HepG2 (cell line): Measurements from ENCODE around the gene SPATA25. TPM values are rescaled to one million over a fixed set of nuclear protein-coding genes. Genes with fewer than 3 reads are reported as not detected.

Source experiments
- AGO2 ChIP-seq: fragments of 200-400 bp; formaldehyde crosslinking; optimal IDR thresholded peaks from 2 replicates; pipeline ENCODE3; 2017; ENCODE audit warnings: mild to moderate bottlenecking, low read depth, low read length, moderate library complexity
- ARHGAP35 ChIP-seq: sonication (generic); formaldehyde crosslinking; IDR thresholded peaks from 2 replicates; pipeline ENCODE4 v1.9.0; 2022; ENCODE audit warnings: mild to moderate bottlenecking, inconsistent platforms, moderate library complexity, missing genetic modification reagents, borderline replicate concordance
- BRCA1 ChIP-seq: sonication (generic); formaldehyde crosslinking; IDR thresholded peaks from 2 replicates; pipeline ENCODE4 v1.4.0; 2020; ENCODE audit warnings: missing genetic modification reagents
- CEBPB ChIP-seq: IDR thresholded peaks from 2 replicates; pipeline ENCODE4 v1.6.1; 2011; ENCODE audit warnings: low read depth, low read length, improper control_type of control experiment, borderline replicate concordance
- E2F2 ChIP-seq: sonication (generic); formaldehyde crosslinking; IDR thresholded peaks from 2 replicates; pipeline ENCODE4 v1.4.0; 2020; ENCODE audit warnings: missing genetic modification reagents, borderline replicate concordance
- ELF1 ChIP-seq: sonication (generic); formaldehyde crosslinking; IDR thresholded peaks from 2 replicates; pipeline ENCODE4 v1.4.0; 2020; ENCODE audit warnings: missing genetic modification reagents
- ELF3 ChIP-seq: IDR thresholded peaks from 2 replicates; pipeline ENCODE4 v1.6.1; 2016; ENCODE audit warnings: missing genetic modification reagents, missing compliant biosample characterization
- GATAD2A ChIP-seq: IDR thresholded peaks from 2 replicates; pipeline ENCODE4 v1.6.1; 2016
- GFI1 ChIP-seq: sonication (generic); formaldehyde crosslinking; IDR thresholded peaks from 2 replicates; pipeline ENCODE4 v1.5.0; 2020; ENCODE audit warnings: missing genetic modification reagents, mild to moderate bottlenecking, borderline replicate concordance
- GTF2F1 ChIP-seq: fragments of 150-350 bp; IDR thresholded peaks from 2 replicates; pipeline ENCODE4 v1.6.1; 2014; ENCODE audit warnings: low read length
- HNRNPL ChIP-seq: fragments of 200-400 bp; formaldehyde crosslinking; IDR thresholded peaks from 2 replicates; pipeline ENCODE4 v1.6.1; 2017; ENCODE audit warnings: mild to moderate bottlenecking, low read depth, low read length
- HOXA9 ChIP-seq: sonication (generic); formaldehyde crosslinking; IDR thresholded peaks from 2 replicates; pipeline ENCODE4 v1.8.1; 2022; ENCODE audit warnings: missing genetic modification reagents, mild to moderate bottlenecking, moderate library complexity, borderline replicate concordance
- ISL2 ChIP-seq: sonication (generic); formaldehyde crosslinking; IDR thresholded peaks from 2 replicates; pipeline ENCODE4 v1.5.0; 2020; ENCODE audit warnings: missing genetic modification reagents
- KLF13 ChIP-seq: sonication (generic); formaldehyde crosslinking; IDR thresholded peaks from 2 replicates; pipeline ENCODE4 v1.4.0; 2020; ENCODE audit warnings: mild to moderate bottlenecking, missing genetic modification reagents
- MTA1 ChIP-seq: sonication (generic); formaldehyde crosslinking; IDR thresholded peaks from 2 replicates; pipeline ENCODE4 v1.4.0; 2020; ENCODE audit warnings: missing genetic modification reagents, mild to moderate bottlenecking, borderline replicate concordance
- MTERF4 ChIP-seq: sonication (generic); formaldehyde crosslinking; IDR thresholded peaks from 2 replicates; pipeline ENCODE4 v1.8.0; 2023; ENCODE audit warnings: mild to moderate bottlenecking, missing genetic modification reagents
- NR2F2 ChIP-seq: IDR thresholded peaks from 2 replicates; pipeline ENCODE4 v1.6.1; 2012; ENCODE audit warnings: low read depth, inconsistent platforms, borderline replicate concordance
- PPARG ChIP-seq: conservative IDR thresholded peaks from 2 replicates; pipeline ENCODE4 v1.6.1; 2016; ENCODE audit warnings: missing biosample characterization, missing genetic modification reagents
- RXRB ChIP-seq: IDR thresholded peaks from 2 replicates; pipeline ENCODE4 v1.6.1; 2016; ENCODE audit warnings: borderline replicate concordance, missing genetic modification reagents, missing compliant biosample characterization
- SIN3A ChIP-seq: IDR thresholded peaks from 2 replicates; pipeline ENCODE4 v1.6.1; 2011; ENCODE audit warnings: low read depth, mild to moderate bottlenecking, control low read depth, low read length, borderline replicate concordance
- TBL1XR1 ChIP-seq: fragments of 150-350 bp; IDR thresholded peaks from 2 replicates; pipeline ENCODE4 v1.6.1; 2014; ENCODE audit warnings: borderline replicate concordance, low read length; ENCODE audit not compliant: partially characterized antibody
- THYN1 ChIP-seq: sonication (generic); formaldehyde crosslinking; IDR thresholded peaks from 2 replicates; pipeline ENCODE4 v1.8.1; 2023; ENCODE audit warnings: low read depth, mild to moderate bottlenecking, moderate library complexity, missing genetic modification reagents, borderline replicate concordance
- ZNF138 ChIP-seq: sonication (generic); formaldehyde crosslinking; IDR thresholded peaks from 2 replicates; pipeline ENCODE4 v1.5.0; 2020; ENCODE audit warnings: mild to moderate bottlenecking, low read depth, missing genetic modification reagents
- ZNF253 ChIP-seq: sonication (generic); formaldehyde crosslinking; IDR thresholded peaks from 2 replicates; pipeline ENCODE4 v1.8.0; 2022; ENCODE audit warnings: mild to moderate bottlenecking, missing genetic modification reagents, borderline replicate concordance
- ZNF263 ChIP-seq: sonication (generic); formaldehyde crosslinking; IDR thresholded peaks from 2 replicates; pipeline ENCODE4 v1.4.0; 2020; ENCODE audit warnings: missing genetic modification reagents
- ZNF569 ChIP-seq: sonication (generic); formaldehyde crosslinking; IDR thresholded peaks from 2 replicates; pipeline ENCODE4 v1.5.0; 2020; ENCODE audit warnings: mild to moderate bottlenecking, missing genetic modification reagents, moderate library complexity, borderline replicate concordance
- ZNF577 ChIP-seq: sonication (generic); formaldehyde crosslinking; IDR thresholded peaks from 2 replicates; pipeline ENCODE4 v1.4.0; 2020; ENCODE audit warnings: mild to moderate bottlenecking, low read depth, missing genetic modification reagents, borderline replicate concordance
- ZNF616 ChIP-seq: sonication (generic); formaldehyde crosslinking; IDR thresholded peaks from 2 replicates; pipeline ENCODE4 v1.5.0; 2020; ENCODE audit warnings: low read depth, mild to moderate bottlenecking, missing genetic modification reagents
- ZNF619 ChIP-seq: sonication (generic); formaldehyde crosslinking; IDR thresholded peaks from 2 replicates; pipeline ENCODE4 v1.4.0; 2020; ENCODE audit warnings: mild to moderate bottlenecking, missing genetic modification reagents
- ZNF670 ChIP-seq: sonication (generic); formaldehyde crosslinking; IDR thresholded peaks from 2 replicates; pipeline ENCODE4 v1.8.0; 2022; ENCODE audit warnings: mild to moderate bottlenecking, missing genetic modification reagents, borderline replicate concordance
- ZNF766 ChIP-seq: sonication (generic); formaldehyde crosslinking; IDR thresholded peaks from 2 replicates; pipeline ENCODE4 v1.5.0; 2020; ENCODE audit warnings: missing genetic modification reagents, borderline replicate concordance
- ZSCAN22 ChIP-seq: sonication (generic); formaldehyde crosslinking; IDR thresholded peaks from 2 replicates; pipeline ENCODE4 v1.4.0; 2020; ENCODE audit warnings: mild to moderate bottlenecking, missing genetic modification reagents
- polyA plus RNA-seq, 8 experiments: library from polyadenylated mRNA; depleted of rRNA in 3 of 8; stranded (reverse) in 7 of 8; unstranded in 1 of 8; fragments of >200 nt; fragmentation: Illumina TruSeq in 4 of 8; extraction: Trizol in 4 of 8; gene quantifications; 2 replicates each; pipeline versions ENCODE4 v1.2.1 to v1.2.3, GENCODE V29; 2011 to 2016; ENCODE audit warnings: low read depth in 4 of 8, missing spikeins in 1 of 8, mixed read lengths in 1 of 8; ENCODE audit not compliant: insufficient read depth in 1 of 8
- total RNA-seq, 5 experiments: library from RNA; depleted of rRNA; stranded (reverse); fragments of >200 nt; fragmentation: Illumina TruSeq; extraction: Trizol; gene quantifications; 2 replicates each; pipeline ENCODE4 v1.2.3, GENCODE V29; 2016; ENCODE audit warnings: low read depth in 1 of 5

The SPATA25 gene
- total and polyA plus RNA-seq, 2 of the 13 experiments (the other 11 are each of a cell fraction or from before 2014, with no cell fraction given): 4.8 to 7.6 TPM

- TF ChIP-seq ZNF766 (CRISPR knock-in tag) (0 out of 2 replicates have a peak, but pooled peaks have one; percentile 14), ZNF619 (CRISPR knock-in tag) (no peak), PPARG (CRISPR knock-in tag) (no peak), THYN1 (no peak), KLF13 (no peak), MTERF4 (0 out of 2 replicates have a peak, but pooled peaks have one; percentile 34), ZNF263 (CRISPR knock-in tag) (no peak), ISL2 (CRISPR knock-in tag) (no peak), ZNF670 (CRISPR knock-in tag) (no peak), E2F2 (CRISPR knock-in tag) (no peak), ELF1 (no peak), ZNF253 (CRISPR knock-in tag) (no peak), HNRNPL (no peak), GFI1 (0 out of 2 replicates have a peak, but pooled peaks have one; percentile 11), ZNF138 (CRISPR knock-in tag) (no peak), ZNF569 (CRISPR knock-in tag) (no peak), AGO2 (no peak), HOXA9 (no peak), ZSCAN22 (CRISPR knock-in tag) (no peak), GTF2F1 (0 out of 2 replicates have a peak, but pooled peaks have one; percentile 15), TBL1XR1 (peak; percentile 24), MTA1 (CRISPR knock-in tag) (no peak), ELF3 (CRISPR knock-in tag) (no peak), ZNF577 (CRISPR knock-in tag) (no peak), RXRB (CRISPR knock-in tag) (peak; percentile 36; the same call in 1 of the 2 replicates), NR2F2 (no peak), ARHGAP35 (CRISPR knock-in tag) (no peak), CEBPB (peak; percentile 43; the same call in 1 of the 2 replicates), SIN3A (no peak), BRCA1 (no peak), ZNF616 (no peak), GATAD2A (0 out of 2 replicates have a peak, but pooled peaks have one; percentile 44)
Measured at GRCh38 chr20:45905505-45906079, 18.2 kb upstream of the SPATA25 start (continued).
